Jurkat, Clone E6-1 (cell line): Measurements from ENCODE around the gene CDC42BPB.

ENCODE experiments used
- DNase-seq: peaks from one replicate; pipeline ENCODE4 v3.0.0-alpha.2; 2011; ENCODE audit warnings: low read depth, low spot score
- H3K4me3 ChIP-seq: 2 replicates; pipeline ENCODE4 v1.5.1; 2011; ENCODE audit warnings: mild to moderate bottlenecking, low read length, control low read depth, moderate library complexity

The CDC42BPB gene

GRCh38 chr14:102911991-102912761, 145.2 kb downstream of the CDC42BPB start:
- no peak for DNase-seq
- H3K4me3 ChIP-seq = no peak overlapping the region

DNA sequence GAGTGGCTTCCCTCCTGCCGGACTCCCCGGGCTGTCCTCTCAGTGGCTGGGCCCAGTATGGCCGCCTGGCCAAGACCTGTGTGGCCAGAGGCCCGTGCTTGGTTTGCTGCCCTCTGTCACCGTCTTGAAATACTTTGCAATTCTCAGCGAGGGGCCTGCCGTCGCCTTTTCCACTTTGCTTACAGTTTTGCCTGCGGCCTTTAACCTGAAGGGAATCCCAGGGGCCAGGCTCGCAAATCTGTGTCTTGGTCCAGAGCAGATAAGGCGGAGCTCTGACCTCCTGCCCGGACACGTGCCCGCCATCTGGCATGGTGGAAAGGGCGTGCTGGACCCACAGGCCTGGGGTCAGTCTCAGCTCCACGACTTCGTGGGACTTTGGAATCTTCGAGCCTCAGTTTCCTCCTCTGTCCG, 145.8 kb downstream of the CDC42BPB start:
- no peak overlapping the region for H3K4me3 ChIP-seq
- no peak for DNase-seq

DNA sequence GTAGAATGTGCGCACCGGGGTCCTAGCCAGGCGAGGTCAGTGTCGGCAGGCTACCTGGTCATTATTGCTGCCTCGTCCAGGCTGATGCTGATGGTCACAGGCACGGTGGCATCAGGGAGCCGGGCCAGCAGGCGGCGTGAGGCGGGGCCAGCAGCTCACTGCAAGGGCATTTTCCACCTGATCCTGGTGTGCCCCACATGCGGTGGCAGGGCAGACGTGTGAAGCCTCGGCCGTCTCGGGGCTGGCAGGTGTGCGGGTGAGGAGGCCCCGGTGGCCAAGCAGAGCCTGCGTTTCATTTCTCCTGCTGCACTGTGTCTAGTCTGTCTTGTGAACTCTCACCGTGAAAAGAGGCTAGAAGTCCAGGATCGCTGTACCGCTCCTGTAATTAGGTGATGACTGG, 146.9 kb downstream of the CDC42BPB start:
- H3K4me3 ChIP-seq = no peak overlapping the region
- no peak for DNase-seq

- no peak overlapping the region for H3K4me3 ChIP-seq
- DNase-seq = no peak
These were observed 147.4 kb downstream of the CDC42BPB start for GRCh38 chr14:102909911-102910310.

GRCh38 chr14:102909462-102909861, 147.9 kb downstream of the CDC42BPB start:
- no peak for DNase-seq
- no peak overlapping the region for H3K4me3 ChIP-seq

GRCh38 chr14:102908766-102909455, 148.4 kb downstream of the CDC42BPB start:
- H3K4me3 ChIP-seq = no peak overlapping the region
- no peak for DNase-seq

- no peak for DNase-seq
- no peak overlapping the region for H3K4me3 ChIP-seq
These were observed 149.2 kb downstream of the CDC42BPB start for GRCh38 chr14:102907980-102908730.

GRCh38 chr14:102907303-102907844, 150.0 kb downstream of the CDC42BPB start:
- no peak overlapping the region for H3K4me3 ChIP-seq
- no peak for DNase-seq

DNA sequence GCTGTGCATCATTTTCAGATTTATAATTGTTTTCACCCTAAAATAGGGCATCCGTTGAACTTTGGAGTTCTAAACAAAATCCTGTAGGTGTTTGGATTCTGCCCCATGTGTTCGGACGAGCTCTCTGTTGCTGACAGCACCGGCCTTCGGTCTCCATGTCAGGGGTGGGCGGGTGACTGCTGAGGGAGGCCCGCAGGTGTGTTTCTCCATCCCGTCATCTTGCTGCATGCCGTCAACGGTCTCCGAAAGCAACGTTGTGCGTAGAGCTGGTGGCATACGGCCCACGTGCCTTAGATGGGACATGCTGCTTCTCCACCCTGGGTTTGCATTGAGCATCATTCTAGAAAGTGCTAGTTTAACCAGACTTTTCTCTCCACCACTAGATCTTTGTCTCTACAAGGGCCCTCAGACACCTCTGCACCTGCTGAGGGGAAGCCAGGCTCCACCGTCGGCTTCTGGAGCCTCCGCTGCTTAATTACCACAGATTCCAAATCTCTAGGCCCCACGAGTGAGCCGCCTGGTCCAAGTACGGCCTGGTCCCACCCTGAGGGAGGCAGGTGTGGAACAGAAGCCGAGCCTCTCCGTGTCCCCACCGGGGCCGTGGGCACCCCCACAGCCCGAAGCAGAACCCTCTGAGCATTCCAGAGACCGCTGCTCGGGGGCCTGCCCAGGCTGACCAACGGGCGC, 150.6 kb downstream of the CDC42BPB start:
- DNase-seq = no peak
- no peak overlapping the region for H3K4me3 ChIP-seq

GRCh38 chr14:102905116-102906108, 151.9 kb downstream of the CDC42BPB start:
- H3K4me3 ChIP-seq = no peak overlapping the region
- no peak for DNase-seq

- no peak overlapping the region for H3K4me3 ChIP-seq
- DNase-seq = no peak
These were observed 153.3 kb downstream of the CDC42BPB start for GRCh38 chr14:102903889-102904512.

GRCh38 chr14:102903248-102903888, 154.0 kb downstream of the CDC42BPB start:
- no peak overlapping the region for H3K4me3 ChIP-seq
- DNase-seq = no peak

- H3K4me3 ChIP-seq = no peak overlapping the region
- DNase-seq = no peak
These were observed 154.7 kb downstream of the CDC42BPB start for GRCh38 chr14:102902523-102903247.

- DNase-seq = no peak
- no peak overlapping the region for H3K4me3 ChIP-seq
These were observed 155.3 kb downstream of the CDC42BPB start for GRCh38 chr14:102902086-102902485.

DNA sequence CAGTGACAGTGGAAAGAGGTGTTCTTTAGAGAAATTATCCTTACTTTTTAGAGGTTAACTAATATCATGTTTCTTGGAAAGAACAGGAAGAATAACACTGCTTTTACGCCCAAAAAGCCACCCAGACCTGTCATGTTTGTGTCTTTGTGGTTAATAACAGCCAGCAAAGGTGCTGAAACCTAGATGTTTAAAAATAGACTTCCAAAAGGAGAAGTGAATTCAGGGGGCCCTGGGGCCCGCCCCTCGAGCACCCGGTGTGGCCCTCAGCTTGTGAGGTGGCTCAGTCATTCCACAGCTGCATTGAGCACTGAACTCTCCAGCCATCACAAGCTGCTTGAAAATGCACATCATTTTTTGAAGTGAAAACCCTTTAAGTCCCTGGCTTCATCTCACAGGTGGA, 155.7 kb downstream of the CDC42BPB start:
- DNase-seq = no peak
- no peak overlapping the region for H3K4me3 ChIP-seq
